Suprapubic skin (tissue), 4 donors: ENCODE data around the gene B3GLCT. TPM values are rescaled to one million over a fixed set of nuclear protein-coding genes. Genes with fewer than 3 reads are reported as not detected.

ENCODE experiments used
- DNase-seq, 2 donors: peaks; one replicate each; pipeline ENCODE4 v3.0.0-alpha.2; 2019; ENCODE audit warnings: low spot score in 2 of 2
- H3K27ac ChIP-seq: fragments of 200-600 bp; sonication (generic); one replicate; pipeline ENCODE4 v1.5.1; 2019
- H3K27me3 ChIP-seq: fragments of 200-600 bp; sonication (generic); one replicate; pipeline ENCODE4 v1.5.1; 2019
- H3K36me3 ChIP-seq: fragments of 200-600 bp; sonication (generic); one replicate; pipeline ENCODE4 v1.5.1; 2019
- H3K4me1 ChIP-seq: fragments of 200-600 bp; sonication (generic); one replicate; pipeline ENCODE4 v1.5.1; 2019
- H3K4me3 ChIP-seq: fragments of 200-600 bp; sonication (generic); one replicate; pipeline ENCODE4 v1.5.1; 2019; ENCODE audit warnings: mild to moderate bottlenecking
- H3K9me3 ChIP-seq: fragments of 200-600 bp; sonication (generic); one replicate; pipeline ENCODE4 v1.5.1; 2019
- CTCF ChIP-seq, 2 donors: fragments of 200-600 bp in 1 of 2; fragments of 450-650 bp in 1 of 2; sonication (generic) in 1 of 2; IDR thresholded peaks; one replicate each; pipeline ENCODE4 v1.5.1; 2016 to 2019; ENCODE audit warnings: antibody characterized with exemption in 2 of 2, mild to moderate bottlenecking in 1 of 2, moderate library complexity in 1 of 2
- EP300 ChIP-seq: sonication (generic); formaldehyde crosslinking; IDR thresholded peaks from one replicate; pipeline ENCODE4 v1.6.1; 2017; ENCODE audit warnings: antibody characterized with exemption
- POLR2A ChIP-seq, 2 donors: fragments of 450-650 bp; IDR thresholded peaks; one replicate each; pipeline ENCODE4 v1.6.1; 2017; ENCODE audit warnings: antibody characterized with exemption in 2 of 2, mild to moderate bottlenecking in 2 of 2, moderate library complexity in 2 of 2
- POLR2AphosphoS5 ChIP-seq, 3 donors: sonication (generic); formaldehyde crosslinking; IDR thresholded peaks; one replicate each; pipeline ENCODE4 v1.6.1; 2017; ENCODE audit warnings: antibody characterized with exemption in 3 of 3
- WGBS: methylation state at CpG from one replicate; pipeline ENCODE4 v1.1.5; 2018; 5-methylcytosine and 5-hydroxymethylcytosine counted together
- total RNA-seq, 4 donors: library from RNA; depleted of rRNA; stranded (reverse); fragments of >200 nt; gene quantifications; one replicate each; pipeline ENCODE4 v1.1.0, GENCODE V29; 2016

B3GLCT gene
- total RNA-seq, 4 donors from 2014 or later: 3.0 to 6.5 (median 6.0) TPM

- Histone ChIP-seq H3K4me3 (no peak overlapping the region), H3K4me1 (no peaks in the 10 kb centered on the region), H3K27ac (no peak overlapping the region), H3K36me3 (no peaks in the 10 kb centered on the region), H3K9me3 (no peaks in the 10 kb centered on the region), H3K27me3 (no peaks in the 10 kb centered on the region)
- DNase-seq: no peak
- TF ChIP-seq POLR2A (IDR thresholded peaks at IDR 0.05) (no peak), POLR2AphosphoS5 (IDR thresholded peaks at IDR 0.05) (no peak), CTCF (IDR thresholded peaks at IDR 0.05) (no peak), EP300 (no peak)
- WGBS: 92% methylated on average over 2 of the region's 2 CpGs
Observed at GRCh38 chr13:31224963-31225559, 25.3 kb downstream of the B3GLCT start.

GRCh38 chr13:31225998-31226675 lies 26.4 kb downstream of the B3GLCT start:
- no peak for TF ChIP-seq POLR2AphosphoS5 (IDR thresholded peaks at IDR 0.05)
- DNase-seq: no peak
- 93% methylated on average over 9 of the region's 9 CpGs for WGBS

GRCh38 chr13:31227063-31227462 lies 27.3 kb downstream of the B3GLCT start:
- TF ChIP-seq POLR2A (IDR thresholded peaks at IDR 0.05) (no peak), CTCF (IDR thresholded peaks at IDR 0.05) (no peak)
- H3K4me1 ChIP-seq: no peaks in the 10 kb centered on the region
- H3K27me3 ChIP-seq: no peaks in the 10 kb centered on the region
- H3K27ac ChIP-seq: no peak overlapping the region
- H3K4me3 ChIP-seq: no peak overlapping the region
- DNase-seq: no peak
- no peaks in the 10 kb centered on the region for H3K9me3 ChIP-seq
- H3K36me3 ChIP-seq: no peaks in the 10 kb centered on the region

More at GRCh38 chr13:31225998-31226675, 26.4 kb downstream of the B3GLCT start:
- Histone ChIP-seq H3K27ac (no peak overlapping the region), H3K9me3 (no peaks in the 10 kb centered on the region), H3K4me1 (no peaks in the 10 kb centered on the region), H3K36me3 (no peaks in the 10 kb centered on the region), H3K27me3 (no peaks in the 10 kb centered on the region), H3K4me3 (no peak overlapping the region)

- 81% methylated on average over 8 of the region's 8 CpGs for WGBS
- no peaks in the 10 kb centered on the region for H3K9me3 ChIP-seq
- H3K27ac ChIP-seq: no peak overlapping the region
- no peaks in the 10 kb centered on the region for H3K4me1 ChIP-seq
- TF ChIP-seq EP300 (no peak), POLR2A (IDR thresholded peaks at IDR 0.05) (no peak), POLR2AphosphoS5 (IDR thresholded peaks at IDR 0.05) (no peak), CTCF (IDR thresholded peaks at IDR 0.05) (no peak)
- DNase-seq: no peak
- no peak overlapping the region for H3K4me3 ChIP-seq
- no peaks in the 10 kb centered on the region for H3K27me3 ChIP-seq
- H3K36me3 ChIP-seq: no peaks in the 10 kb centered on the region
Observed at GRCh38 chr13:31227870-31228269, 28.1 kb downstream of the B3GLCT start.

GRCh38 chr13:31234729-31235128 lies 35.0 kb downstream of the B3GLCT start:
- TF ChIP-seq CTCF (IDR thresholded peaks at IDR 0.05) (peak in 1 of 2 donors; percentile 9), POLR2AphosphoS5 (IDR thresholded peaks at IDR 0.05) (no peak)
- H3K27me3 ChIP-seq: no peaks in the 10 kb centered on the region
- no peaks in the 10 kb centered on the region for H3K36me3 ChIP-seq
- H3K4me3 ChIP-seq: no peak overlapping the region
- no peaks in the 10 kb centered on the region for H3K4me1 ChIP-seq
- H3K9me3 ChIP-seq: no peaks in the 10 kb centered on the region
- no peak for DNase-seq
- no peak overlapping the region for H3K27ac ChIP-seq
- WGBS: 70% methylated on average over 6 of the region's 6 CpGs
